Loucy (cell line): ENCODE data around the gene TRPC5OS.

Experiments used
- H2AFZ ChIP-seq: fragments of 200-600 bp; sonication (generic); 2 replicates; pipeline ENCODE4 v1.6.0; 2016; ENCODE audit warnings: antibody characterized with exemption, mild to moderate bottlenecking, low read length, moderate library complexity
- H3F3A ChIP-seq: fragments of 200-600 bp; 2 replicates; pipeline ENCODE4 v1.6.0; 2016; ENCODE audit warnings: antibody characterized with exemption, low read depth, mild to moderate bottlenecking
- H3K27me3 ChIP-seq: fragments of 200-600 bp; sonication (generic); 2 replicates; pipeline ENCODE4 v1.6.1; 2014; ENCODE audit warnings: low read length, mild to moderate bottlenecking; ENCODE audit not compliant: insufficient read depth, poor library complexity, severe bottlenecking
- H3K36me3 ChIP-seq: fragments of 200-600 bp; sonication (generic); 2 replicates; pipeline ENCODE4 v1.6.1; 2016; ENCODE audit warnings: low read length; ENCODE audit not compliant: insufficient read depth
- H3K4me1 ChIP-seq: fragments of 200-600 bp; sonication (generic); 2 replicates; pipeline ENCODE4 v1.5.1; 2014; ENCODE audit warnings: low read length, mild to moderate bottlenecking; ENCODE audit not compliant: insufficient read depth, poor library complexity, severe bottlenecking
- H3K4me2 ChIP-seq: fragments of 200-600 bp; sonication (generic); 2 replicates; pipeline ENCODE4 v1.6.0; 2014; ENCODE audit warnings: antibody characterized with exemption, low read length, low read depth, mild to moderate bottlenecking; ENCODE audit not compliant: poor library complexity, severe bottlenecking
- H3K4me3 ChIP-seq: fragments of 200-600 bp; sonication (generic); 2 replicates; pipeline ENCODE4 v1.5.1; 2014; ENCODE audit warnings: low read length, mild to moderate bottlenecking, mixed read lengths; ENCODE audit not compliant: poor library complexity, severe bottlenecking
- H3K79me2 ChIP-seq: fragments of 200-600 bp; sonication (generic); 2 replicates; pipeline ENCODE4 v1.6.1; 2014; ENCODE audit warnings: low read length; ENCODE audit not compliant: insufficient read depth
- H3K9ac ChIP-seq: fragments of 200-600 bp; sonication (generic); 2 replicates; pipeline ENCODE4 v1.6.0; 2014; ENCODE audit warnings: mild to moderate bottlenecking, low read depth, low read length, moderate library complexity; ENCODE audit not compliant: poor library complexity, severe bottlenecking
- H3K9me2 ChIP-seq: fragments of 200-600 bp; sonication (generic); replicated peaks from 2 replicates; pipeline ENCODE4 v1.6.1; 2016; ENCODE audit warnings: low read depth, low read length, mixed read lengths
- H3K9me3 ChIP-seq: fragments of 200-600 bp; sonication (generic); 2 replicates; pipeline ENCODE4 v1.6.1; 2014; ENCODE audit warnings: mild to moderate bottlenecking, antibody characterized with exemption, low read length, low read depth; ENCODE audit not compliant: insufficient read depth
- H4K20me1 ChIP-seq: fragments of 200-600 bp; sonication (generic); 2 replicates; pipeline ENCODE4 v1.6.0; 2014; ENCODE audit warnings: antibody characterized with exemption, low read length, mild to moderate bottlenecking; ENCODE audit not compliant: insufficient read depth, poor library complexity, severe bottlenecking
- CTCF ChIP-seq: fragments of 200-600 bp; sonication (generic); conservative IDR thresholded peaks from 2 replicates; pipeline ENCODE4 v1.5.1; 2014; ENCODE audit warnings: mild to moderate bottlenecking, antibody characterized with exemption, low read length
- EZH2phosphoT487 ChIP-seq: fragments of 200-600 bp; IDR thresholded peaks from 2 replicates; pipeline ENCODE4 v1.6.1; 2018; ENCODE audit warnings: antibody characterized with exemption, mild to moderate bottlenecking, moderate library complexity, borderline replicate concordance

TRPC5OS gene

GRCh38 chrX:111875881-111876280 lies at the start of gene TRPC5OS:
TRPC5OS (plus strand) TSS chrX:111876181; CDS start chrX:111901850, 25,669 bp downstream.
- H3K4me2 ChIP-seq, result no peak within 1 kb of the TSS
- H3K4me1 ChIP-seq, result no peaks in the 10 kb centered on the region
- H2AFZ ChIP-seq, result no peak within 1 kb of the TSS
- H3F3A ChIP-seq, result no peaks in the 10 kb centered on the region
- no peaks in the 10 kb centered on the region for H3K79me2 ChIP-seq
- no peak within 1 kb of the TSS for H3K4me3 ChIP-seq
- H3K9me3 ChIP-seq, result no peaks in the 10 kb centered on the region
- no peaks in the 10 kb centered on the region for H4K20me1 ChIP-seq
- H3K36me3 ChIP-seq, result no peaks in the 10 kb centered on the region
- no peak within 1 kb of the TSS for H3K9ac ChIP-seq
- no peak for TF ChIP-seq EZH2phosphoT487
- no peak for TF ChIP-seq CTCF
- H3K9me2 ChIP-seq, result no peaks in the 10 kb centered on the region
- H3K27me3 ChIP-seq, result peaks cover 70% of the 10 kb centered on the region

GRCh38 chrX:111829345-111829744 lies 46.6 kb upstream of the TRPC5OS start:
- H3K9me3 ChIP-seq, result no peaks in the 10 kb centered on the region
- H3K9ac ChIP-seq, result no peak overlapping the region
- H3K4me3 ChIP-seq, result no peak overlapping the region
- TF ChIP-seq CTCF, result no peak
- no peak for TF ChIP-seq EZH2phosphoT487
- H3K4me1 ChIP-seq, result no peaks in the 10 kb centered on the region
- H2AFZ ChIP-seq, result no peak overlapping the region
- H3K9me2 ChIP-seq, result no peaks in the 10 kb centered on the region
- no peaks in the 10 kb centered on the region for H3F3A ChIP-seq
- H3K79me2 ChIP-seq, result no peaks in the 10 kb centered on the region
- no peaks in the 10 kb centered on the region for H4K20me1 ChIP-seq
- H3K27me3 ChIP-seq, result no peaks in the 10 kb centered on the region
- H3K36me3 ChIP-seq, result no peaks in the 10 kb centered on the region
- no peak overlapping the region for H3K4me2 ChIP-seq

- Histone ChIP-seq H3K36me3 (no peaks in the 10 kb centered on the region), H3F3A (no peaks in the 10 kb centered on the region), H3K4me3 (no peak overlapping the region), H3K9me3 (no peaks in the 10 kb centered on the region), H3K27me3 (no peaks in the 10 kb centered on the region), H2AFZ (no peak overlapping the region), H3K4me1 (no peaks in the 10 kb centered on the region), H3K9ac (no peak overlapping the region), H3K4me2 (no peak overlapping the region), H3K79me2 (no peaks in the 10 kb centered on the region), H4K20me1 (no peaks in the 10 kb centered on the region), H3K9me2 (no peaks in the 10 kb centered on the region)
- TF ChIP-seq CTCF, result no peak
- TF ChIP-seq EZH2phosphoT487, result no peak
Observed at GRCh38 chrX:111830571-111830970, 45.4 kb upstream of the TRPC5OS start.
